Effector memory CD8-positive, alpha-beta T cell (primary cell): ENCODE results near the gene KCNG4.
"Not testable (repeated sequence)": the region's sequence is repeated elsewhere in the genome, so short reads cannot be mapped to it uniquely, and the experiment has no call there.

ENCODE experiments used
- ATAC-seq: fragments of 150-1000 bp; cut with Tn5 transposase; replicated peaks from 2 replicates; pipeline ENCODE4 v1.10.0; 2021; ENCODE audit warnings: mild to moderate bottlenecking, moderate library complexity
- DNase-seq, 3 experiments: peaks; one replicate each; pipeline ENCODE4 v3.0.0; 2021
- H3K27ac Mint-ChIP-seq, 2 donors: one replicate each; pipeline ENCODE4 v1.8.0; 2022; ENCODE audit warnings: mild to moderate bottlenecking in 2 of 2, mixed read lengths in 2 of 2, moderate library complexity in 2 of 2
- H3K27me3 Mint-ChIP-seq, 2 donors: one replicate each; pipeline ENCODE4 v1.8.0; 2022; ENCODE audit warnings: mixed read lengths in 2 of 2
- H3K36me3 Mint-ChIP-seq: one replicate; pipeline ENCODE4 v1.8.0; 2022; ENCODE audit warnings: mild to moderate bottlenecking, moderate library complexity, mixed read lengths; ENCODE audit not compliant: insufficient read depth
- H3K4me1 Mint-ChIP-seq, 2 donors: one replicate each; pipeline ENCODE4 v1.8.0; 2022; ENCODE audit warnings: low read depth in 2 of 2, mixed read lengths in 2 of 2
- H3K4me3 Mint-ChIP-seq, 2 donors: one replicate each; pipeline ENCODE4 v1.8.0; 2022; ENCODE audit warnings: mild to moderate bottlenecking in 2 of 2, mixed read lengths in 2 of 2, moderate library complexity in 2 of 2
- H3K9me3 Mint-ChIP-seq, 2 donors: one replicate each; pipeline ENCODE4 v1.8.0; 2022; ENCODE audit warnings: mixed read lengths in 2 of 2

Gene KCNG4

DNA sequence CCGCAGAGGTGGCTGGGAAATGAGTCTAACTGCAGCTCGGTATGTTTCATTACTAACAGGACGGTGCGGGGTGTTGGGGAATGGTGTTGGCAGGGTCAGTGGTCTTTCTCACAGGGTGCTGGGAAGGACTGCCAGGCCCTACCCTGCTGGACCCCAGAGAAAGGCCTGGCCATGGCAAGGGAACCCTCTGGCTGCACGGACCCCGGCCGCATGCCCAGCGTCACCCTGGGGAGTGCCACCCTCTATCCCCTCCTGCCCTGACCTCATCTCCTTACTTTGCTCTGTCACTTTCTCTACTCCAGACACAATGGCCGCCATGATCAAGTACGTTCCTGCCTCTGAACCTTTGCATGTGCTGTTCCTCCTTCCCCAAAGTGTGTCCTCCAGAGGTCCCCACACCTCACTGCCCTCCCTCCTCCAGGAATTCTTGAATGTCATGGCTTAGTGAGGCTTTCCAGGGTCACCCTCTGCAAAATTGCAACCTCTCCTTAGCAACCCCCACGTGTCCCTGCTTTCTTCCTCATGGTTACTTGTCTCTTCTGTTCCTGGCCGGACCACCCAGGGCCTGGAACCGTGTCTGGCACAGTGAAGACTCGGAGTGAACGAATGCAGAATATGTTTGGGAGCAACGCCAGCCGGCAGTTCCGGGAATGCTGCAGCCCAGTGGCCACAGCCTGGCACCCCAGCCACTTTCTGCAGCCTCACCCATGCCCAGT lies 33.7 kb downstream of the KCNG4 start:
- Mint-ChIP-seq H3K27ac (no peak overlapping the region), H3K9me3 (no peaks in the 10 kb centered on the region), H3K36me3 (no peaks in the 10 kb centered on the region)

GRCh38 chr16:84205123-84205522 lies 34.7 kb downstream of the KCNG4 start:
- H3K27ac Mint-ChIP-seq, DNase-seq, ATAC-seq, H3K4me1 Mint-ChIP-seq, H3K4me3 Mint-ChIP-seq, H3K36me3 Mint-ChIP-seq, H3K9me3 Mint-ChIP-seq: not testable (repeated sequence)
- H3K27me3 Mint-ChIP-seq, result peaks cover 0 to 16% of the 10 kb centered on the region in 2 donors

More for the DNA sequence above, 33.7 kb downstream of the KCNG4 start:
- H3K27me3 Mint-ChIP-seq, result peaks cover 0 to 16% of the 10 kb centered on the region in 2 donors
- no peak overlapping the region for H3K4me3 Mint-ChIP-seq
- H3K4me1 Mint-ChIP-seq, result no peaks in the 10 kb centered on the region
- no peak for DNase-seq
- no peak for ATAC-seq

DNA sequence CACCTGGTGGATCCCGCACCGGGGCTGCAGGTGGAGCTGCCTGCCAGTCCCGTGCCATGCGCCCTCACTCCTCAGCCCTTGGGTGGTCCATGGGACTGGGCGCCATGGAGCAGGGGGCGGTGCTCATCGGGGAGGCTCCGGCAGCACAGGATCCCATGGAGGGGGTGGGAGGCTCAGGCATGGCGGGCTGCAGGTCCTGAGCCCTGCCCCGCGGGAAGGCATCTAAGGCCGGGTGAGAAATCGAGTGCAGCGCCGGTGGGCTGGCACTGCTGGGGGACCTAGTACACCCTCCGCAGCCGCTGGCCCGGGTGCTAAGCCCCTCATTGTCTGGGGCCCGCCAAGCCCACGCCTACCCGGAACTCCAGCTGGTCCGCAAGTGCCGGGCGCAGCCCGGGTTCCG lies 35.3 kb downstream of the KCNG4 start:
- not testable (repeated sequence) for H3K36me3 Mint-ChIP-seq, H3K9me3 Mint-ChIP-seq, H3K4me3 Mint-ChIP-seq, DNase-seq, ATAC-seq, H3K27ac Mint-ChIP-seq, H3K4me1 Mint-ChIP-seq
- peaks cover 0 to 16% of the 10 kb centered on the region in 2 donors for H3K27me3 Mint-ChIP-seq

GRCh38 chr16:84199861-84200260 lies 40.0 kb downstream of the KCNG4 start:
- no peak overlapping the region for H3K27ac Mint-ChIP-seq
- peaks cover 0 to 3% of the 10 kb centered on the region in 2 donors for H3K4me1 Mint-ChIP-seq
- no peaks in the 10 kb centered on the region for H3K36me3 Mint-ChIP-seq
- peak; percentile 12 for ATAC-seq
- no peak overlapping the region for H3K4me3 Mint-ChIP-seq
- H3K27me3 Mint-ChIP-seq, result peaks cover 6 to 32% of the 10 kb centered on the region in 2 donors
- H3K9me3 Mint-ChIP-seq, result no peaks in the 10 kb centered on the region
- DNase-seq, result no peak

GRCh38 chr16:84199097-84199496 lies 40.7 kb downstream of the KCNG4 start:
- ATAC-seq (no peak), DNase-seq (no peak)
- peaks cover 6 to 37% of the 10 kb centered on the region in 2 donors for H3K27me3 Mint-ChIP-seq
- no peak overlapping the region for H3K27ac Mint-ChIP-seq
- H3K9me3 Mint-ChIP-seq, result no peaks in the 10 kb centered on the region
- H3K4me3 Mint-ChIP-seq, result no peak overlapping the region
- no peaks in the 10 kb centered on the region for H3K36me3 Mint-ChIP-seq
- peaks cover 6 to 7% of the 10 kb centered on the region in 2 donors for H3K4me1 Mint-ChIP-seq

DNA sequence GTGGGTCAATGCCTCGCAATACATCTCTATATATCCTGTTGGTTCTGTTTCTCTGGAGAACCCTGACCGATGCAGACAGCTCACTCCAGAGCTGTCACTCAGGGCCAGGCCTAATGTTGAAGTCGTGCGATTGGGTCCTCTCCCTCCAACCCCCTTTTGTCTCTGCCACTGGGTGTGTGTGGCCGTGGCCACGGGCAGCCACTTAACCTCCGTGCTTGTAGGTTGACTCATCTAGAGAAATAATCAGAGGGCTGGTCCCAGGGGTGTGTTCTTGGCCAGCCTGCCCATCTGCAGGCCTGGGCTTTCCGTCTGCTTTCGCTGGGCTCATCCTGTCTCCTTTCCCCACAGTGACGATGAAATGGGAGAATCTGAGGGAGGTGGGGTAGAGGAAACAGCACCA lies 41.4 kb downstream of the KCNG4 start:
- peaks cover 9 to 10% of the 10 kb centered on the region in 2 donors for H3K4me1 Mint-ChIP-seq
- peaks cover 6 to 40% of the 10 kb centered on the region in 2 donors for H3K27me3 Mint-ChIP-seq
- ATAC-seq (no peak), DNase-seq (no peak)
- no peaks in the 10 kb centered on the region for H3K9me3 Mint-ChIP-seq
- no peaks in the 10 kb centered on the region for H3K36me3 Mint-ChIP-seq
- H3K27ac Mint-ChIP-seq, result no peak overlapping the region
- no peak overlapping the region for H3K4me3 Mint-ChIP-seq

DNA sequence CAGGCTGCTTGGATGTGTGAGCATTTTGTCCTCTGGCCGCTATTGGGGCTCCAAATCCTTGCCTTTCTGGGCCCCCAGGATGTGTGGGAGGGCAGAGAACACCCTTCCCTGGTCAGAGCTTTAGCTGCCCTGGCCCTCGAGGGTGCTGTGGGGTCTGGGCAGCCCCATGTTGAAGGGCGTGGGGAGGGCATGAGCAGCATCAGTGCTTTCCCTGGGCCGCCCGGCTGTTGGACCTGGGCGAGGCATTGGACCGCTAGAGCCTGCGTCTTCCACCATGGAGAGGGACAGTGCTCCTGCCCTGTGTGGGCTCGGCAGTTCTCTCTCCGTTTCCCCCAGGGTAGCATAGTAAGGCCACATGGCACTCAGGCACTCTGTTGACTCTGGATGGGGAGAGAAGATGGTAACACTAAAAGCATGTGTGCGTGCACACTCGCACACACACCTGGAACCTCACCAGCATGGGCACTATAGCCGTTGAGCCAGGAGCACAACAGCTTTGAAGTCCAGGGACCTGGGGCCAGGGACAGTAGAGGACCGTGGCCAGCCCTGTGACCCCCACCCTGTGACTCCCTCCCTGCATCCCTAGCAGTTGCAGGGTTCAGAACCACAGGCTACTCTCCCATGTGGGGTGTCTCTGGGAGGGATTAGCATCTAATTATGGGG lies 42.2 kb downstream of the KCNG4 start:
- no peak overlapping the region for H3K4me3 Mint-ChIP-seq
- peaks cover 9 to 10% of the 10 kb centered on the region in 2 donors for H3K4me1 Mint-ChIP-seq
- DNase-seq (no peak), ATAC-seq (no peak)
- no peak overlapping the region for H3K27ac Mint-ChIP-seq
- no peaks in the 10 kb centered on the region for H3K36me3 Mint-ChIP-seq
- no peaks in the 10 kb centered on the region for H3K9me3 Mint-ChIP-seq
- H3K27me3 Mint-ChIP-seq, result peaks cover 6 to 40% of the 10 kb centered on the region in 2 donors

DNA sequence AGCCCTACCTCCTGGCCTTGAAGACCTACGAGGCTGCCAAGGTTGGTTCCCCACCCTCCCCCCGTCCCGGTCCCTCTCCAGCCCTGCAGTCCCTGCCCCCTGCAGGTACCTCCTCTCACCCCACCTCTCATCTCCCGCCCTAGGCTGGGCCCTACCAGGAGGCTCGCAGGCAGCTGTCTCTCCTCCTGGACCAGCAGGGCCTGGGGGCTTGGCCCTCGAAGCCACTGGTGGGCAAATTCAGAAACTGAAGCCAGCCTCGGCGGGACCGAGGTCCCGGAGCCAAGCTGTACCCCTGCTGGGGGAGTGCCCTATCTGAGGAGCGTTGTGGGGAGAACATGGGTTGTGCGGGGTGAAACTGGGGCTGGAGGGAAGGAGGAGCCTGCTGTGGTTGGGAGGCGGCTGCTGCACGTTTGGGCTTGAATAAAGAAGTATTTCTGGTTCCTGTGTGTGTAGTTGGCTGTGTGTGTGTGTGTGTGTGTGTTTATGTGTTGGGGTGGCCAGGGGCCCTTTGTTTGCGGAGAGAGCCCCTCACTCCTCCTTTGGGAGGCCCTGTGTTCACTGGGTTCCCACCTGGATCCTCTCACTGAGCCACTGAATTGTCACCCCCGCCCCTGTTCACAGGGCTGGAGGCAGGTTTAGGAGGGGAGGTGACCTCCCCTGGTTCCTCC lies 43.0 kb downstream of the KCNG4 start:
- no peak for ATAC-seq
- Mint-ChIP-seq H3K27ac (peak overlapping the region in 1 of 2 donors; percentile 52), H3K9me3 (no peaks in the 10 kb centered on the region), H3K4me1 (peaks cover 9 to 10% of the 10 kb centered on the region in 2 donors), H3K27me3 (peaks cover 6 to 40% of the 10 kb centered on the region in 2 donors), H3K36me3 (no peaks in the 10 kb centered on the region), H3K4me3 (no peak overlapping the region)
- no peak for DNase-seq

DNA sequence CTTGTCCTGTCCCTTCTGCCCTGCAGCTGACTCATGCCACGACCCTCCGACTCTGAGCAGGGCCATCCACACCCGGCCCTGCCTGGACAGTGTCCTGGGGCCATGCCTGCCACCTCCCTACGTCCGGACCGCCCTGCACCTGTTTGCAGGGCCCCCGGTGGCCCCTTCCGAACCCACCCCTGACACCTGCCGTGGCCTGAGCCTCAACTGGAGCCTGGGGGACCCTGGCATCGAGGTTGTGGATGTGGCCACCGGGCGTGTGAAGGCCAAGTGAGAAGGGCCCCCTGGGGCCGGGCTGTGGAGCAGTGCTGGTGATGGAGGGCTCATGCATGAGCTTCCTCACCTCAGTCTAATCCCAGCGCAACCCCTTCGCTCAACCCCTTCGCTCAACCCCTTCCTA lies 43.7 kb downstream of the KCNG4 start:
- Mint-ChIP-seq H3K4me3 (no peak overlapping the region), H3K36me3 (no peaks in the 10 kb centered on the region), H3K4me1 (peaks cover 9 to 10% of the 10 kb centered on the region in 2 donors), H3K27ac (no peak overlapping the region), H3K27me3 (peaks cover 6 to 40% of the 10 kb centered on the region in 2 donors), H3K9me3 (no peaks in the 10 kb centered on the region)
- DNase-seq, result no peak
- no peak for ATAC-seq

DNA sequence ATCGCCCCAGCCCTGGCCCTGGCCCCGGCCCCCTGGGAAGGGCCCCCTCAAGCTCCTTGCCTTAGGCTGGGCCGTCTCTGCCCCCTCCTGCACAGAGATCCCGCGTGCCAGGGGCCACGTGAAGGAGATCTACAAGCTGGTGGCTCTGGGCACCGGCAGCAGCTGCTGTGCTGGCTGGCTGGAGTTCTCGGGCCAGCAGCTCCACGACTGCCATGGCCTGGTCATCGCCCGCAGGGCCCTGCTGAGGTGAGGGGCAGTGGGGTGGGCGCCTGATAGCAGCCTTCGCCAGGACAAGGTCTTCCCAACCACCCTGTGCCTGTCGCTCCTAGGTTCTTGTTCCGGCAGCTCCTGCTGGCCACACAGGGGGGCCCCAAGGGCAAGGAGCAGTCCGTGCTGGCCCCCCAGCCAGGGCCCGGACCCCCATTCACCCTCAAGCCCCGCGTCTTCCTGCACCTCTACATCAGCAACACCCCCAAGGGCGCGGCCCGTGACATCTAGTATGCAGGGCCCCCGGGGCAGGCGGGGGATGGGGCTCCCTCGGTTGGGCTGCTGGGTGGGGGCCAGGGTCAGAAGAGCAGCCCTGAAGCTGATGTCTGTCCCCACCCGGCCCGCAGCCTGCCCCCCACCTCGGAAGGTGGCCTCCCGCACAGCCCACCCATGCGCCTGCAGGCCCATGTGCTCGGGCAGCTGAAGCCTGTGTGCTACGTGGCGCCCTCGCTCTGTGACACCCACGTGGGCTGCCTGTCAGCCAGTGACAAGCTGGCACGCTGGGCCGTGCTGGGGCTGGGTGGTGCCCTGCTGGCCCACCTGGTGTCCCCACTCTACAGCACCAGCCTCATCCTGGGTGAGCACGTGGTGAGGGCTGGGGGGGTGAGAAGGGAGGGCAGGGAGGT lies 44.4 kb downstream of the KCNG4 start:
- H3K4me1 Mint-ChIP-seq, result peaks cover 9 to 10% of the 10 kb centered on the region in 2 donors

DNA sequence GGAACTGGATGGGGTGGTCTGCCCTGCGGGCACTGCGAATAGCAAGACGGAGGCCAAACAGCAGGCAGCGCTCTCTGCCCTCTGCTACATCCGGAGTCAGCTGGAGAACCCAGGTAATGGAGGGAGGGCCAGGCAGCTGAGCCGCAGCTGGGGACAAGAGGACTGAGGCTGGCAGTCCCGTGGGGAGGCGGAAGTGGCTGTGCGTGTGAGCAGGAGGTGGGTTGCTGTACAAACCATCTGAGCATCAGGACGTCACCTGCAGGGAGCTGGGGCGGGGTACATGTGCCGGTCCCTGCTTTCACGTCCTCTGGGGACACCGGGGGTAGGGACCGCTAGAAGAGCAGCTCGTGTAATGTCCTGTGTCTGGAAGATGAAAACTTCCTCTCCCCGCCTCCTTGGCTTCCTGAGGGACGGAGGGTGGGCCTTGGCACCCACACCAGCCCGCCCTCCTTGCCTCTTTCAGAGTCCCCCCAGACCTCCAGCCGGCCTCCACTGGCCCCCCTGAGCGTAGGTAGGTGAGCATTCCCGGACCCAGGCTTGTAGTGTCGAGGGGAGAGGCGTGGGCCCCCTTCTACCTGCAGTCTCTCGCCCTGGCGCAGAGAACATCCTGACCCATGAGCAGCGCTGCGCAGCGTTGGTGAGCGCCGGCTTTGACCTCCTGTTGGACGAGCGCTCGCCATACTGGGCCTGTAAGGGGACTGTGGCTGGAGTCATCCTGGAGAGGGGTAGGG lies 45.2 kb downstream of the KCNG4 start:
- Mint-ChIP-seq H3K4me3 (peak overlapping the region; percentile 59 to 72), H3K9me3 (no peaks in the 10 kb centered on the region), H3K36me3 (no peaks in the 10 kb centered on the region), H3K27ac (peak overlapping the region; percentile 62 to 72), H3K4me1 (peaks cover 9 to 10% of the 10 kb centered on the region in 2 donors), H3K27me3 (peaks cover 6 to 40% of the 10 kb centered on the region in 2 donors)
- ATAC-seq (peak; percentile 72), DNase-seq (no peak)

More for the DNA sequence above, 44.4 kb downstream of the KCNG4 start:
- Mint-ChIP-seq H3K36me3 (no peaks in the 10 kb centered on the region), H3K9me3 (no peaks in the 10 kb centered on the region), H3K4me3 (no peak overlapping the region), H3K27ac (no peak overlapping the region), H3K27me3 (peaks cover 6 to 40% of the 10 kb centered on the region in 2 donors)
- ATAC-seq (no peak), DNase-seq (no peak)

DNA sequence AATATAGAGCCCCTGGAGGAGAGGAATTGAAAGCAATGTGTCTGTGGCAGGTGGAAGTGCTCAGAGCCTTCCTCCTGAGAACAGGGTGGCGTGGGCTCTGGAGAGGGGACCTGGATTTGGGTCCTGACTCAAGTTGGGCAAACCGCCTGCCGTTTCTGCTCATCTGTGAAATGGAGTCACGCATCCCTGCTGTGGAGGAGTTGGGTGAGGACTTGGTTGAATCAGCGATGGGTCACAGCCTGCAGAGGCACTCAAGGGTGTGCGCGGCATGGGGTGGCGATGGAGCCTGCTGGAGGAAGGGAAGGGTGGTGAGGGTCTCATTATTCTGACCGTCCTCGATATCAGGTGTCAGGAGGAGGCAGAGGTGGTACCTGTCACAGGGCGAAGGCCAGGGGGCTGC lies 45.8 kb downstream of the KCNG4 start:
- Mint-ChIP-seq H3K36me3 (no peaks in the 10 kb centered on the region), H3K27me3 (peaks cover 6 to 39% of the 10 kb centered on the region in 2 donors), H3K9me3 (no peaks in the 10 kb centered on the region), H3K27ac (peak overlapping the region; percentile 62 to 72), H3K4me1 (peaks cover 9 to 10% of the 10 kb centered on the region in 2 donors), H3K4me3 (peak overlapping the region; percentile 59 to 72)
- ATAC-seq, result no peak
- DNase-seq, result no peak
